ENCODE results near the gene CD180.

Gene CD180

GRCh38 chr5:67196537-67197059 is at the start of gene CD180:
CD180 (minus strand) TSS chr5:67196799; CDS start chr5:67196641, 158 bp downstream.
- TF ChIP-seq CTCF (IDR thresholded peaks at IDR 0.05): no peak

- peak; percentile 66 for TF ChIP-seq CTCF (IDR thresholded peaks at IDR 0.05)
These were observed 49.5 kb upstream of the CD180 start for GRCh38 chr5:67246108-67246507.

GRCh38 chr5:67245259-67245846 is 48.8 kb upstream of the CD180 start:
- no peak for TF ChIP-seq CTCF (IDR thresholded peaks at IDR 0.05)

- no peak for TF ChIP-seq CTCF (IDR thresholded peaks at IDR 0.05)
These were observed 47.8 kb upstream of the CD180 start for GRCh38 chr5:67244345-67244793.

- no peak for TF ChIP-seq CTCF (IDR thresholded peaks at IDR 0.05)
These were observed 47.3 kb upstream of the CD180 start for GRCh38 chr5:67243944-67244343.

GRCh38 chr5:67243349-67243748 is 46.8 kb upstream of the CD180 start:
- no peak for TF ChIP-seq CTCF (IDR thresholded peaks at IDR 0.05)

- TF ChIP-seq CTCF (IDR thresholded peaks at IDR 0.05): no peak
These were observed 44.7 kb upstream of the CD180 start for GRCh38 chr5:67241326-67241725.

- no peak for TF ChIP-seq CTCF (IDR thresholded peaks at IDR 0.05)
These were observed 44.2 kb upstream of the CD180 start for GRCh38 chr5:67240846-67241245.
